SU-DHL-6 (cell line): ENCODE measurements around the gene APOC3.

Source experiments
- H2AFZ ChIP-seq: fragments of 200-600 bp; sonication (generic); 2 replicates; pipeline ENCODE4 v1.6.1; 2014; ENCODE audit warnings: low read depth, mild to moderate bottlenecking, moderate library complexity, mixed read lengths, antibody characterized with exemption, low read length; ENCODE audit not compliant: severe bottlenecking
- H3F3A ChIP-seq: fragments of 200-600 bp; shearing (Covaris generic); 2 replicates; pipeline ENCODE4 v1.6.0; 2016; ENCODE audit warnings: antibody characterized with exemption, mild to moderate bottlenecking; ENCODE audit not compliant: insufficient read depth
- H3K27ac ChIP-seq: fragments of 200-600 bp; sonication (generic); 2 replicates; pipeline ENCODE4 v1.5.1; 2016; ENCODE audit warnings: low read depth, mild to moderate bottlenecking, low read length, moderate library complexity, mixed read lengths
- H3K27me3 ChIP-seq: fragments of 200-600 bp; sonication (generic), shearing (Covaris generic); 2 replicates; pipeline ENCODE4 v1.6.0; 2014; ENCODE audit warnings: mild to moderate bottlenecking, low read length
- H3K36me3 ChIP-seq: fragments of 200-600 bp; sonication (generic); 2 replicates; pipeline ENCODE4 v1.6.1; 2014; ENCODE audit warnings: mild to moderate bottlenecking, low read length, mixed read lengths
- H3K4me2 ChIP-seq: fragments of 300-600, 200-600 bp; shearing (Covaris generic), sonication (generic); 2 replicates; pipeline ENCODE4 v1.6.0; 2014; ENCODE audit warnings: low read length, low read depth, mild to moderate bottlenecking; ENCODE audit not compliant: poor library complexity, severe bottlenecking
- H3K4me3 ChIP-seq: fragments of 200-600 bp; sonication (generic); 2 replicates; pipeline ENCODE4 v1.5.1; 2014; ENCODE audit warnings: antibody characterized with exemption, low read length, mild to moderate bottlenecking, mixed read lengths; ENCODE audit not compliant: insufficient read depth, poor library complexity, severe bottlenecking
- H3K79me2 ChIP-seq: fragments of 200-600 bp; sonication (generic); 2 replicates; pipeline ENCODE4 v1.6.1; 2014; ENCODE audit warnings: mild to moderate bottlenecking, low read length, moderate library complexity; ENCODE audit not compliant: insufficient read depth
- H3K9ac ChIP-seq: fragments of 200-600 bp; sonication (generic); 2 replicates; pipeline ENCODE4 v1.7.0; 2014; ENCODE audit warnings: mild to moderate bottlenecking, low read length
- H3K9me2 ChIP-seq: fragments of 200-600 bp; sonication (generic); replicated peaks from 2 replicates; pipeline ENCODE4 v1.6.1; 2014; ENCODE audit warnings: low read length; ENCODE audit not compliant: insufficient read depth
- H3K9me3 ChIP-seq: fragments of 200-600 bp; sonication (generic); 2 replicates; pipeline ENCODE4 v1.6.1; 2014; ENCODE audit warnings: low read length, mixed read lengths; ENCODE audit not compliant: insufficient read depth
- H4K20me1 ChIP-seq: fragments of 200-600 bp; sonication (generic); 2 replicates; pipeline ENCODE4 v1.6.1; 2014; ENCODE audit warnings: low read depth, mild to moderate bottlenecking, antibody characterized with exemption, low read length, moderate library complexity, mixed read lengths
- EZH2phosphoT487 ChIP-seq: fragments of 200-600 bp; sonication (generic), shearing (Covaris generic); conservative IDR thresholded peaks from 2 replicates; pipeline ENCODE4 v1.6.1; 2018; ENCODE audit warnings: mild to moderate bottlenecking, antibody characterized with exemption, low read length, moderate library complexity, mixed read lengths
- TF ChIP-seq, protein P1 (sequence below): fragments of 200-600 bp; sonication (generic); IDR thresholded peaks from one replicate; pipeline ENCODE4 v1.5.1; 2017; ENCODE audit warnings: antibody characterized with exemption, mild to moderate bottlenecking, low read length, moderate library complexity; ENCODE audit not compliant: insufficient read depth, poor library complexity, severe bottlenecking

APOC3 gene

DNA sequence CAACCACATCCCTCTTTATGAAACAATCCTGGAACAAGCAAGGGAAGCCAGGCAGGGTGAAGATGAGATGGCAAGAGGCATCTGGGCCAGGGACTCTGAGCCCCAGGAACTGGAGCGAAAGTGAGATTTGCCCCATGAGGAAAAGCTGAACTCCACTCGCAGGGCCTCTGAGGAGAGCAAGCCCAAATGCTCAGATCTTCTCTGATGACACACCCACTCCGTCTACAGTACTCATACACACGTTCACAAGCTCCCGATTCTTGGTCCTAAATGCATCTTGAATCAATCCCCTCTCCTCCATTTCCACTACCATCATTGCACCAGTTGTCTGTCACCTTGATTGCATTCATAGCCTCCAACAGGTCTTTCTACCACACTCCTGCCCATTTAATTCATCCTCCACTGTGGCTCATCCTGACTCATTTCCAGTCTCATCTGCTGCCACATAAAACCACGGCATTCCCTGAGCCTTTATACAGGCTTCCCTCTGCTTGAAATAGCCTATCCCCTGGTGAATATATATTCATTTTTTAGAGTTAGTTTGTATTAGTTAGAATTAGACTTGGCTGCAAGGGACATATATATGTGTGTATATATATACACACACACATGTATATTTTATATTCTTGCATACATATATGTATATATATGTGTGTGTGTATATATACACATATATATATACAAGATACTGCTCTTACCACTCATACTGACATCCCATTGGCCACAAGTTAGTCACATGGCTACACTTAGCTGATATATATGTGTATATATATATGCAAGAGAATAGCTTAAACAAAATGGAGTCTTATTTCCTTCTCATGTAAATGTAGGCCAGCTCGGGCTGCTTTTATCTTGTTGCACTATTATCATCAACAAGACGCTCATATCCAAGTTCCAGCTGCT is 36.6 kb upstream of the APOC3 start:
- no peak overlapping the region for H2AFZ ChIP-seq
- no peak overlapping the region for H3K4me3 ChIP-seq
- no peaks in the 10 kb centered on the region for H4K20me1 ChIP-seq
- no peak overlapping the region for H3K4me2 ChIP-seq
- TF ChIP-seq EZH2phosphoT487 = no peak
- TF ChIP-seq, protein P1, sequence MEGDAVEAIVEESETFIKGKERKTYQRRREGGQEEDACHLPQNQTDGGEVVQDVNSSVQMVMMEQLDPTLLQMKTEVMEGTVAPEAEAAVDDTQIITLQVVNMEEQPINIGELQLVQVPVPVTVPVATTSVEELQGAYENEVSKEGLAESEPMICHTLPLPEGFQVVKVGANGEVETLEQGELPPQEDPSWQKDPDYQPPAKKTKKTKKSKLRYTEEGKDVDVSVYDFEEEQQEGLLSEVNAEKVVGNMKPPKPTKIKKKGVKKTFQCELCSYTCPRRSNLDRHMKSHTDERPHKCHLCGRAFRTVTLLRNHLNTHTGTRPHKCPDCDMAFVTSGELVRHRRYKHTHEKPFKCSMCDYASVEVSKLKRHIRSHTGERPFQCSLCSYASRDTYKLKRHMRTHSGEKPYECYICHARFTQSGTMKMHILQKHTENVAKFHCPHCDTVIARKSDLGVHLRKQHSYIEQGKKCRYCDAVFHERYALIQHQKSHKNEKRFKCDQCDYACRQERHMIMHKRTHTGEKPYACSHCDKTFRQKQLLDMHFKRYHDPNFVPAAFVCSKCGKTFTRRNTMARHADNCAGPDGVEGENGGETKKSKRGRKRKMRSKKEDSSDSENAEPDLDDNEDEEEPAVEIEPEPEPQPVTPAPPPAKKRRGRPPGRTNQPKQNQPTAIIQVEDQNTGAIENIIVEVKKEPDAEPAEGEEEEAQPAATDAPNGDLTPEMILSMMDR = no peak
- no peak overlapping the region for H3K9ac ChIP-seq
- H3K36me3 ChIP-seq = no peaks in the 10 kb centered on the region
- H3K79me2 ChIP-seq = no peaks in the 10 kb centered on the region
- H3K9me3 ChIP-seq = no peaks in the 10 kb centered on the region
- no peak overlapping the region for H3K27ac ChIP-seq
- no peaks in the 10 kb centered on the region for H3K9me2 ChIP-seq
- no peaks in the 10 kb centered on the region for H3F3A ChIP-seq
- H3K27me3 ChIP-seq = no peaks in the 10 kb centered on the region

GRCh38 chr11:116793772-116794097 is 36.0 kb upstream of the APOC3 start:
- Histone ChIP-seq H2AFZ (no peak overlapping the region), H3K9me3 (no peaks in the 10 kb centered on the region), H4K20me1 (no peaks in the 10 kb centered on the region), H3K9me2 (no peaks in the 10 kb centered on the region), H3K79me2 (no peaks in the 10 kb centered on the region), H3K4me2 (no peak overlapping the region), H3K36me3 (no peaks in the 10 kb centered on the region), H3K9ac (no peak overlapping the region), H3K27me3 (no peaks in the 10 kb centered on the region), H3K4me3 (no peak overlapping the region), H3F3A (no peaks in the 10 kb centered on the region), H3K27ac (no peak overlapping the region)
- no peak for TF ChIP-seq EZH2phosphoT487
- TF ChIP-seq, protein P1 = no peak

DNA sequence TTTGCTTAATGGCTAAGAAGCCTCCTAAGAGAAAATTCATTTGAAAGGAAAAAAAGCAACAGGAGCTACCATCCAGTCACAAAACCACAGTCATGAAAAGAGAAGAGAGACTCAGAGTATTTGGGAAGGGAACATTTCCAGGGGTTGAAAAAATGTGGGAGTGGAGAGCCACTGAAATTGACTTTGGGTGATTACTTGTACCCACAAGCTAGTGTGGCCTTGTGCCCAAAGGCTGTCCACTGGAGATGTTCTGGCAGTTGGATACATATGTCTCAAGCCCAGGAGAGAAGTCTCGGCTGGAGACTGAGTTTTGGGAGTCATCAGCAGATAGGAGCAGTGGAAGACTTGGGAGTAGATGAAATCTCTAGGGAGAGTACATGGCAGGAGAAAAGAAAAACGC is 34.9 kb upstream of the APOC3 start:
- Histone ChIP-seq H3K79me2 (no peaks in the 10 kb centered on the region), H3F3A (no peaks in the 10 kb centered on the region), H3K9ac (no peak overlapping the region), H3K9me3 (no peaks in the 10 kb centered on the region), H3K27ac (no peak overlapping the region), H3K4me2 (no peak overlapping the region), H2AFZ (no peak overlapping the region), H3K27me3 (no peaks in the 10 kb centered on the region), H3K36me3 (no peaks in the 10 kb centered on the region), H4K20me1 (no peaks in the 10 kb centered on the region), H3K4me3 (no peak overlapping the region), H3K9me2 (no peaks in the 10 kb centered on the region)
- TF ChIP-seq EZH2phosphoT487 = no peak
- TF ChIP-seq, protein P1 = no peak
